Progenitor cell of endocrine pancreas (in vitro differentiated cells): ENCODE results near the gene ADIPOQ. TPM values are rescaled to one million over a fixed set of nuclear protein-coding genes. Genes with fewer than 3 reads are reported as not detected.
"Not testable (repeated sequence)": the region's sequence is repeated elsewhere in the genome, so short reads cannot be mapped to it uniquely, and the experiment has no call there.

Experiments used
- DNase-seq: peaks from one replicate; pipeline ENCODE4 v3.0.0; 2021; ENCODE audit warnings: low spot score; ENCODE audit not compliant: unreplicated experiment
- H3K27ac Mint-ChIP-seq: 2 replicates; pipeline ENCODE4 v1.8.0; 2021; ENCODE audit warnings: mild to moderate bottlenecking, moderate library complexity, mixed read lengths
- H3K27me3 Mint-ChIP-seq: 2 replicates; pipeline ENCODE4 v1.8.0; 2021; ENCODE audit warnings: mixed read lengths
- H3K36me3 Mint-ChIP-seq: 2 replicates; pipeline ENCODE4 v1.8.0; 2022; ENCODE audit warnings: mixed read lengths; ENCODE audit not compliant: insufficient read depth
- H3K4me1 Mint-ChIP-seq: 2 replicates; pipeline ENCODE4 v1.8.0; 2021; ENCODE audit warnings: low read depth, mixed read lengths
- H3K4me3 Mint-ChIP-seq: 2 replicates; pipeline ENCODE4 v1.8.0; 2021; ENCODE audit warnings: low read depth, mild to moderate bottlenecking, moderate library complexity, mixed read lengths
- H3K9me3 Mint-ChIP-seq: 2 replicates; pipeline ENCODE4 v1.8.0; 2021; ENCODE audit warnings: low read depth, mixed read lengths
- CTCF ChIP-seq: fragments of 200-600 bp; sonication (generic); IDR thresholded peaks from one replicate; pipeline ENCODE4 v1.5.0; 2021; ENCODE audit warnings: antibody characterized with exemption, mild to moderate bottlenecking; ENCODE audit not compliant: unreplicated experiment
- total RNA-seq: library from RNA; stranded (reverse); gene quantifications from 2 replicates; pipeline ENCODE4 v1.2.1, GENCODE V29; 2021

ADIPOQ gene
- total RNA-seq, 1 donor from 2014 or later = not detected

DNA sequence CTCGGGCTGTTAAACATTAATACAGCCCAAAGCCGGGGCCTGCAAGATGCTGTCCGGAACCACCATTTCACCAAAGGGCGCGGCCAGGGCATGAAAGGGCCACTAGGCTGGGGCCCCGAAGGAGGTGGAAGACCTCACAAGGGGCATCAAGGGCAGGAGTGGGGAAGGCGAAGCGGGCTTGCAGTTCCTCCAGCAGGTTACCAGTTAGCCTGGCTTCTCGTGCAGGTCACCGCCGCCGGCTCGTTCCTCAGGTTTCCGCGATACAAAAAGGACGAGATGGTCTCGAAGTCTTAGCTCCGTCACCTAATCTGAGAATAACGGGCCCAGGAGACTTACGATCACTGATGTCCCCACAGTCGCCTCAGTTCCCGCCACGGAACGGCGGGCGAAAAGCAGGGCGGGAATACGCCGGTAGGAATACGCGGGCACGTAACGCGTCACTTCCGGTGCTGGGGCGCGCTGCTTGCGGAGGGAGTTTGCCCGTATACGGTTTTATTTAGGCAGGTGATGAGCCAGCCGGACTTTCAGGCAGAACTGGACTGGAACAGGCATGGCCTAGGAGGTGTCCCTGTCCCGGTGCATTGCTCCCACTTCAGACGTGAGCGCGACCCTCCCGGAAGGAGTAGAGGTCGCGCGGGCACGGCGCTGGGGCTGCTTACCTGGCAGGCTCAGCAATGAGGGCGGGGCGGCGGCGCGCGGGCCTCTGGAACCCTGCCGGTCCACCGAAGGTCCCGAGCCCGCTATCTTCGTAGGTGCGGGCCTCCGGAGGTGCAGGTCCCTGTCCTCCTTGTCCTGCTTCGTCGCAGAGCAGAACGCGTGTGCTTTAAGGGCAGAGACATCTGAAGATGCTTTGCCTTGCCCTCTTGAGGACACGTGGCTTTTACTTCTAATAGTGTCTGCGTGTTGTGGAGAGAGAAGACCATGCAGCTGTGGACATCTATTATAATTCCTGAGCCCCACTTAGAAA is 36.1 kb upstream of the ADIPOQ start, which contains the start of gene RFC4:
TSS of gene RFC4 (minus strand) at position 394 of the 967 bp plus-strand sequence. CDS start 1,769 bp downstream, outside the sequence.
- peak within 1 kb of the TSS; percentile 95 for H3K27ac Mint-ChIP-seq
- H3K4me1 Mint-ChIP-seq = peaks cover 8% of the 10 kb centered on the region
- no peaks in the 10 kb centered on the region for H3K9me3 Mint-ChIP-seq
- TF ChIP-seq CTCF = no peak
- no peaks in the 10 kb centered on the region for H3K27me3 Mint-ChIP-seq
- H3K4me3 Mint-ChIP-seq = peak within 1 kb of the TSS; percentile 94
- H3K36me3 Mint-ChIP-seq = peaks cover 3% of the 10 kb centered on the region
- peak; percentile 62 for DNase-seq

DNA sequence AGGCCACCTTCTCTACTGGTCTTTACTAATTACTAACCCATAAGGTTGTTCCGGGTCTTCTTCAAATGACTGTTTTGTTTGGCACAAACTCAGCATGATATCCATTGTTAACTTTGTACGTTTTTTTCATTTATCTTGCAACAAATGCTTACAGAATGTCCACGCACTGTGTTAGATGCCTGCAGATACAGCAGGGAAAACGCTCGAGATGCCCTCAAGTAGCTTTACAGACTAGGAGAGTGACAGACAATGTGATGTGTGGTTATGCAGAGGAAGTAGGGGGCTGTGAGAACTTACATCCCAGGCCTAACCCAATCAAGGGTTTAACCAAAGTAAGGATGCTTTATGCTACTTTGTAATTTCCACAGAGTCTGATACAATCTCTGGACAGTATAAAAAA is 35.3 kb upstream of the ADIPOQ start:
- DNase-seq = no peak
- Mint-ChIP-seq H3K27ac (peak overlapping the region; percentile 95), H3K27me3 (no peaks in the 10 kb centered on the region), H3K9me3 (no peaks in the 10 kb centered on the region), H3K4me3 (peak overlapping the region; percentile 94), H3K4me1 (peaks cover 8% of the 10 kb centered on the region), H3K36me3 (peaks cover 3% of the 10 kb centered on the region)
- no peak for TF ChIP-seq CTCF

DNA sequence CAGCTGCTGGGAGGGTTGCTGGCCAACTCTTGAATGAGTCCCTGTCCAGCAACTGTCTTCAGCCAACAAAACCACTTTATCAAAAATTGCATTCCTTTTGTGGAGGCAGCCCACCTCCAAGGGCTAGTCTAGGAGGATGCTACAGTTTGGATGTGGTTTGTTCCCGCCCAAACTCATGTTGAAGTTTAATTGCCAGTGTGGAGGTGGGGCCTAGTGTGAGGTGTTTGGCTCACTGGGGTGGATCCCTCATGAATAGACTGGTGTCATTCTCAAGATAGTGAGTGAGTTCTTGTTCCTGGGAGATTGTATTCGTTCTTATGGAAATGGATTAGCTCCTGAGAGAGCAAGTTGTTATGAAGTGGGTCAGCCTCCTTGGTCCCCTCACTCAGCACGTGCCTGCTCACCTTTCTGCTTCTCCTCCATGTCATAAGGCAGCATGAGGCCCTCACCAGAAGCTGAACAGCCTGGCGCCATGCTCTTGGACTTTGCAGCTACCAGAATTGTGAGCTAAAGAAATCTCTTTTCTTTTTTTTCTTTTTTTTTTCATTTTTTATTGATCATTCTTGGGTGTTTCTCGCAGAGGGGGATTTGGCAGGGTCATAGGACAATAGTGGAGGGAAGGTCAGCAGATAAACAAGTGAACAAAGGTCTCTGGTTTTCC is 32.0 kb upstream of the ADIPOQ start:
- Mint-ChIP-seq H3K27ac (no peak overlapping the region), H3K4me1 (peaks cover 6% of the 10 kb centered on the region), H3K9me3 (no peaks in the 10 kb centered on the region), H3K27me3 (peaks cover 14% of the 10 kb centered on the region), H3K36me3 (no peaks in the 10 kb centered on the region), H3K4me3 (no peak overlapping the region)
- DNase-seq = no peak
- no peak for TF ChIP-seq CTCF

- not testable (repeated sequence) for H3K36me3 Mint-ChIP-seq, H3K4me1 Mint-ChIP-seq, H3K9me3 Mint-ChIP-seq, H3K27ac Mint-ChIP-seq, H3K4me3 Mint-ChIP-seq, DNase-seq
- peaks cover 18% of the 10 kb centered on the region for H3K27me3 Mint-ChIP-seq
These were observed 31.2 kb upstream of the ADIPOQ start for GRCh38 chr3:186811313-186811712.

GRCh38 chr3:186814100-186814499 is 28.4 kb upstream of the ADIPOQ start:
- Mint-ChIP-seq H3K36me3 (no peaks in the 10 kb centered on the region), H3K4me1 (no peaks in the 10 kb centered on the region), H3K4me3 (no peak overlapping the region), H3K9me3 (no peaks in the 10 kb centered on the region), H3K27ac (no peak overlapping the region), H3K27me3 (peaks cover 32% of the 10 kb centered on the region)
- DNase-seq = no peak
- TF ChIP-seq CTCF = no peak
